HUES6 (cell line): ENCODE data around the gene PPP2R5B.

ENCODE experiments used
- H3K27ac ChIP-seq: 2 replicates; pipeline ENCODE4 v1.7.0; 2013; ENCODE audit warnings: low read depth, mild to moderate bottlenecking, low read length, inconsistent platforms
- H3K27me3 ChIP-seq: 2 replicates; pipeline ENCODE4 v1.6.1; 2013; ENCODE audit warnings: low read length; ENCODE audit not compliant: control insufficient read depth, insufficient read depth
- H3K36me3 ChIP-seq: 2 replicates; pipeline ENCODE4 v1.6.1; 2013; ENCODE audit warnings: low read length; ENCODE audit not compliant: control insufficient read depth, insufficient read depth
- H3K4me1 ChIP-seq: 2 replicates; pipeline ENCODE4 v1.6.1; 2013; ENCODE audit warnings: low read length; ENCODE audit not compliant: control insufficient read depth, insufficient read depth
- H3K4me3 ChIP-seq: 2 replicates; pipeline ENCODE4 v1.5.1; 2013; ENCODE audit warnings: low read depth, low read length
- H3K9ac ChIP-seq: one replicate; pipeline ENCODE4 v1.6.1; 2013; ENCODE audit warnings: mild to moderate bottlenecking, low read length
- H3K9me3 ChIP-seq: 2 replicates; pipeline ENCODE4 v1.6.1; 2013; ENCODE audit warnings: low read depth, low read length; ENCODE audit not compliant: control insufficient read depth, insufficient read depth

Gene PPP2R5B

GRCh38 chr11:64911142-64911541 lies 13.3 kb upstream of the PPP2R5B start:
- no peak overlapping the region for H3K27ac ChIP-seq
- H3K4me1 ChIP-seq = peaks cover 6% of the 10 kb centered on the region
- no peak overlapping the region for H3K9ac ChIP-seq
- no peaks in the 10 kb centered on the region for H3K9me3 ChIP-seq
- H3K36me3 ChIP-seq = peaks cover 72% of the 10 kb centered on the region
- H3K27me3 ChIP-seq = no peaks in the 10 kb centered on the region
- no peak overlapping the region for H3K4me3 ChIP-seq

GRCh38 chr11:64911689-64912088 lies 12.8 kb upstream of the PPP2R5B start:
- H3K9me3 ChIP-seq = no peaks in the 10 kb centered on the region
- H3K4me1 ChIP-seq = peaks cover 7% of the 10 kb centered on the region
- no peaks in the 10 kb centered on the region for H3K27me3 ChIP-seq
- H3K9ac ChIP-seq = no peak overlapping the region
- peaks cover 67% of the 10 kb centered on the region for H3K36me3 ChIP-seq
- H3K4me3 ChIP-seq = no peak overlapping the region
- H3K27ac ChIP-seq = no peak overlapping the region

- H3K36me3 ChIP-seq = peaks cover 57% of the 10 kb centered on the region
- H3K4me3 ChIP-seq = no peak overlapping the region
- no peaks in the 10 kb centered on the region for H3K27me3 ChIP-seq
- H3K9me3 ChIP-seq = no peaks in the 10 kb centered on the region
- H3K27ac ChIP-seq = no peak overlapping the region
- peaks cover 10% of the 10 kb centered on the region for H3K4me1 ChIP-seq
- no peak overlapping the region for H3K9ac ChIP-seq
Observed at GRCh38 chr11:64913171-64913727, 11.2 kb upstream of the PPP2R5B start.

- Histone ChIP-seq H3K9me3 (no peaks in the 10 kb centered on the region), H3K4me3 (no peak overlapping the region), H3K27me3 (no peaks in the 10 kb centered on the region), H3K4me1 (peaks cover 10% of the 10 kb centered on the region), H3K27ac (no peak overlapping the region), H3K36me3 (peaks cover 50% of the 10 kb centered on the region), H3K9ac (no peak overlapping the region)
Observed at GRCh38 chr11:64914123-64914522, 10.4 kb upstream of the PPP2R5B start.

GRCh38 chr11:64915376-64915887 lies 9.1 kb upstream of the PPP2R5B start:
- peaks cover 37% of the 10 kb centered on the region for H3K36me3 ChIP-seq
- no peaks in the 10 kb centered on the region for H3K9me3 ChIP-seq
- H3K27me3 ChIP-seq = no peaks in the 10 kb centered on the region
- H3K4me1 ChIP-seq = peaks cover 10% of the 10 kb centered on the region
- peak overlapping the region; percentile 97; the same call in 1 of the 2 replicates for H3K4me3 ChIP-seq
- H3K27ac ChIP-seq = no peak overlapping the region
- H3K9ac ChIP-seq = peak overlapping the region; percentile 88

GRCh38 chr11:64916040-64916774 lies 8.3 kb upstream of the PPP2R5B start:
- Histone ChIP-seq H3K4me3 (peak overlapping the region; percentile 97), H3K27me3 (no peaks in the 10 kb centered on the region), H3K36me3 (peaks cover 29% of the 10 kb centered on the region), H3K9ac (peak overlapping the region; percentile 88), H3K9me3 (no peaks in the 10 kb centered on the region), H3K27ac (peak overlapping the region; percentile 43; the same call in 1 of the 2 replicates), H3K4me1 (peaks cover 10% of the 10 kb centered on the region)

GRCh38 chr11:64916775-64917662 lies 7.5 kb upstream of the PPP2R5B start, which contains the start of gene ATG2A:
Gene ATG2A (minus strand): TSS chr11:64917209. CDS start chr11:64917135, 74 bp downstream.
- Histone ChIP-seq H3K9ac (peak within 1 kb of the TSS; percentile 88), H3K27ac (peak within 1 kb of the TSS; percentile 43; the same call in 1 of the 2 replicates), H3K4me1 (peaks cover 10% of the 10 kb centered on the region), H3K4me3 (peak within 1 kb of the TSS; percentile 97), H3K27me3 (no peaks in the 10 kb centered on the region), H3K36me3 (peaks cover 21% of the 10 kb centered on the region), H3K9me3 (no peaks in the 10 kb centered on the region)

- H3K9ac ChIP-seq = peak overlapping the region; percentile 32
- H3K27me3 ChIP-seq = no peaks in the 10 kb centered on the region
- no peak overlapping the region for H3K27ac ChIP-seq
- H3K4me1 ChIP-seq = peaks cover 10% of the 10 kb centered on the region
- peak overlapping the region; percentile 59 for H3K4me3 ChIP-seq
- H3K36me3 ChIP-seq = peaks cover 17% of the 10 kb centered on the region
- H3K9me3 ChIP-seq = no peaks in the 10 kb centered on the region
Observed at GRCh38 chr11:64917663-64917995, 6.9 kb upstream of the PPP2R5B start.

- H3K36me3 ChIP-seq = peaks cover 13% of the 10 kb centered on the region
- peaks cover 10% of the 10 kb centered on the region for H3K4me1 ChIP-seq
- peak overlapping the region; percentile 59 for H3K4me3 ChIP-seq
- H3K27ac ChIP-seq = no peak overlapping the region
- H3K9me3 ChIP-seq = no peaks in the 10 kb centered on the region
- no peaks in the 10 kb centered on the region for H3K27me3 ChIP-seq
- no peak overlapping the region for H3K9ac ChIP-seq
Observed at GRCh38 chr11:64918017-64918416, 6.5 kb upstream of the PPP2R5B start.

GRCh38 chr11:64919627-64920026 lies 4.9 kb upstream of the PPP2R5B start:
- Histone ChIP-seq H3K4me1 (peaks cover 16% of the 10 kb centered on the region), H3K27me3 (no peaks in the 10 kb centered on the region), H3K36me3 (no peaks in the 10 kb centered on the region), H3K4me3 (no peak overlapping the region), H3K9me3 (no peaks in the 10 kb centered on the region), H3K27ac (no peak overlapping the region), H3K9ac (no peak overlapping the region)
